Activated CD8-positive, alpha-beta memory T cell treated with anti-CD3 and anti-CD28 coated beads, Interleukin-2, amount 50 U/mL, for 1 hour (primary cell): ENCODE data around the gene SYCE1L.

Source experiments
- DNase-seq: peaks from one replicate; pipeline ENCODE4 v3.0.0-alpha.2; 2020; ENCODE audit errors: extremely low read depth

The SYCE1L gene

GRCh38 chr16:77250400-77250799, 51.2 kb downstream of the SYCE1L start:
- no peak for DNase-seq
